Tongue (tissue), 2 donors: Measurements from ENCODE around the gene PLEKHH3. TPM values are rescaled to one million over a fixed set of nuclear protein-coding genes. Genes with fewer than 3 reads are reported as not detected.

Source experiments
- DNase-seq: peaks from one replicate; pipeline ENCODE4 v3.0.0-alpha.2; 2015
- total RNA-seq: library from RNA; depleted of rRNA; stranded (reverse); fragments of >200 nt; gene quantifications from one replicate; pipeline ENCODE4 v1.2.3, GENCODE V29; 2014

The PLEKHH3 gene
- total RNA-seq, 1 donor from 2014 or later: 38.9 TPM

- DNase-seq: no peak
Observed at GRCh38 chr17:42685831-42686230, 9.0 kb upstream of the PLEKHH3 start.

- DNase-seq: no peak
Observed at GRCh38 chr17:42684929-42685556, 8.2 kb upstream of the PLEKHH3 start.

GRCh38 chr17:42683407-42684034 lies 6.7 kb upstream of the PLEKHH3 start:
- peak; percentile 50 for DNase-seq

- DNase-seq: peak; percentile 64
Observed at GRCh38 chr17:42682722-42683403, 6.1 kb upstream of the PLEKHH3 start.

- peak; percentile 78 for DNase-seq
Observed at GRCh38 chr17:42681976-42682721, 5.4 kb upstream of the PLEKHH3 start, which contains the start of gene CNTNAP1. CNTNAP1 (plus strand) TSS chr17:42682531; CDS start chr17:42682830, 299 bp downstream.

GRCh38 chr17:42680331-42680808 lies 3.6 kb upstream of the PLEKHH3 start:
- no peak for DNase-seq

- DNase-seq: peak; percentile 88
Observed at GRCh38 chr17:42679492-42680330, 2.9 kb upstream of the PLEKHH3 start.

- peak; percentile 68 for DNase-seq
Observed at GRCh38 chr17:42678951-42679491, 2.2 kb upstream of the PLEKHH3 start.

GRCh38 chr17:42677921-42678781 lies 1.4 kb upstream of the PLEKHH3 start:
- DNase-seq: peak; percentile 92

GRCh38 chr17:42677012-42677857 lies 441 bp upstream of the PLEKHH3 start:
- DNase-seq: peak; percentile 100

GRCh38 chr17:42675965-42676423 lies 800 bp downstream of the PLEKHH3 start:
- DNase-seq: peak; percentile 58

GRCh38 chr17:42675348-42675964 lies 1.3 kb downstream of the PLEKHH3 start:
- DNase-seq: peak; percentile 61

GRCh38 chr17:42674755-42675347 lies 1.9 kb downstream of the PLEKHH3 start:
- peak; percentile 63 for DNase-seq

GRCh38 chr17:42673885-42674754 lies 2.7 kb downstream of the PLEKHH3 start:
- DNase-seq: no peak

- no peak for DNase-seq
Observed at GRCh38 chr17:42673266-42673884, 3.4 kb downstream of the PLEKHH3 start.

GRCh38 chr17:42672038-42672437 lies 4.8 kb downstream of the PLEKHH3 start:
- no peak for DNase-seq
